ENCODE results near the gene FAM241B. TPM values are rescaled to one million over a fixed set of nuclear protein-coding genes. Genes with fewer than 3 reads are reported as not detected.

The FAM241B gene
- total RNA-seq, 1 experiment from 2014 or later, result 13.7 TPM

GRCh38 chr10:69682955-69683474 lies 53.0 kb downstream of the FAM241B start:
- no peaks in the 10 kb centered on the region for H3K9me3 ChIP-seq (ENCODE audit: control insufficient read depth, low read depth, low read length)
- no peaks in the 10 kb centered on the region for H4K20me1 ChIP-seq (ENCODE audit: control insufficient read depth, insufficient read depth, insufficient read length)
- peaks cover 19% of the 10 kb centered on the region for H3K27me3 Mint-ChIP-seq (ENCODE audit: low read depth)
- H3K4me2 ChIP-seq (ENCODE audit: insufficient read depth, insufficient read length, low read length), result no peak overlapping the region
- no peak overlapping the region for H2BK12ac ChIP-seq (ENCODE audit: insufficient read length, low read depth, low read length)
- H4K5ac ChIP-seq (ENCODE audit: insufficient read length, low read depth, low read length), result no peak overlapping the region
- H3K36me3 Mint-ChIP-seq (ENCODE audit: insufficient read depth in 1 of 3, low read depth in 3 of 3), result no peaks in the 10 kb centered on the region
- H3K79me1 ChIP-seq (ENCODE audit: insufficient read depth, low read depth, low read length, poor library complexity, severe bottlenecking), result no peaks in the 10 kb centered on the region
- no peak overlapping the region for H3K9ac ChIP-seq (ENCODE audit: extremely low read depth, insufficient read length, low read length)
- H2BK120ac ChIP-seq (ENCODE audit: low read depth, low read length, poor library complexity, severe bottlenecking), result no peak overlapping the region
- no peak overlapping the region; a peak in 1 of 7 replicates for H3K27ac Mint-ChIP-seq
- no peak overlapping the region for H3K14ac ChIP-seq (ENCODE audit: insufficient read depth, low read length)
- H3K27me3 ChIP-seq (ENCODE audit: insufficient read depth, low read length), result no peaks in the 10 kb centered on the region
- no peak overlapping the region for H2AK5ac ChIP-seq (ENCODE audit: insufficient read length, low read length)
- no peak overlapping the region for H2BK15ac ChIP-seq (ENCODE audit: low read depth, low read length)
- DNase-seq, result no peak
- no peak overlapping the region for H2BK5ac ChIP-seq (ENCODE audit: insufficient read length, low read length)
- TF ChIP-seq, protein P1, sequence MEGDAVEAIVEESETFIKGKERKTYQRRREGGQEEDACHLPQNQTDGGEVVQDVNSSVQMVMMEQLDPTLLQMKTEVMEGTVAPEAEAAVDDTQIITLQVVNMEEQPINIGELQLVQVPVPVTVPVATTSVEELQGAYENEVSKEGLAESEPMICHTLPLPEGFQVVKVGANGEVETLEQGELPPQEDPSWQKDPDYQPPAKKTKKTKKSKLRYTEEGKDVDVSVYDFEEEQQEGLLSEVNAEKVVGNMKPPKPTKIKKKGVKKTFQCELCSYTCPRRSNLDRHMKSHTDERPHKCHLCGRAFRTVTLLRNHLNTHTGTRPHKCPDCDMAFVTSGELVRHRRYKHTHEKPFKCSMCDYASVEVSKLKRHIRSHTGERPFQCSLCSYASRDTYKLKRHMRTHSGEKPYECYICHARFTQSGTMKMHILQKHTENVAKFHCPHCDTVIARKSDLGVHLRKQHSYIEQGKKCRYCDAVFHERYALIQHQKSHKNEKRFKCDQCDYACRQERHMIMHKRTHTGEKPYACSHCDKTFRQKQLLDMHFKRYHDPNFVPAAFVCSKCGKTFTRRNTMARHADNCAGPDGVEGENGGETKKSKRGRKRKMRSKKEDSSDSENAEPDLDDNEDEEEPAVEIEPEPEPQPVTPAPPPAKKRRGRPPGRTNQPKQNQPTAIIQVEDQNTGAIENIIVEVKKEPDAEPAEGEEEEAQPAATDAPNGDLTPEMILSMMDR (conservative IDR thresholded peaks at IDR 0.05), result no peak
- no peak overlapping the region for H3K23ac ChIP-seq (ENCODE audit: insufficient read length, low read depth, low read length)
- H3K4me1 Mint-ChIP-seq, result peaks cover 31 to 35% of the 10 kb centered on the region in 2 experiments
- no peak overlapping the region for H2AFZ ChIP-seq (ENCODE audit: low read length)
- H3K4me1 ChIP-seq (ENCODE audit: insufficient read depth, low read length), result peaks cover 3% of the 10 kb centered on the region; the same call in 1 of the 2 replicates
- H3K56ac ChIP-seq (ENCODE audit: insufficient read length, low read depth, low read length), result no peak overlapping the region
- H3K4ac ChIP-seq (ENCODE audit: low read depth, low read length), result no peak overlapping the region
- no peak overlapping the region for H4K8ac ChIP-seq (replicated peaks; ENCODE audit: insufficient read length, low read depth, low read length)
- no peak overlapping the region for H2BK20ac ChIP-seq (ENCODE audit: low read depth, low read length, poor library complexity, severe bottlenecking)
- H3K27ac ChIP-seq (ENCODE audit: insufficient read length, low read depth, low read length), result no peak overlapping the region
- no peak overlapping the region for H3T11ph ChIP-seq (ENCODE audit: low read length)
- H3K23me2 ChIP-seq (ENCODE audit: insufficient read length, low read depth, low read length, poor library complexity, severe bottlenecking), result no peaks in the 10 kb centered on the region
- no peaks in the 10 kb centered on the region for H3K79me2 ChIP-seq (ENCODE audit: insufficient read depth, low read length)
- no peaks in the 10 kb centered on the region for H3K9me3 Mint-ChIP-seq
- no peak overlapping the region for H4K91ac ChIP-seq (ENCODE audit: insufficient read length, low read depth, low read length)
- H3K18ac ChIP-seq (ENCODE audit: insufficient read length, low read depth, low read length), result no peak overlapping the region
- H3K4me3 Mint-ChIP-seq, result no peak overlapping the region

Other genes starting within 250 kb of the FAM241B start
- gene TACR2, start 213.3 kb upstream of the FAM241B start, total RNA-seq (2021), result not detected in 2 replicates
- gene TSPAN15, start 178.8 kb upstream of the FAM241B start, total RNA-seq (2021), result 7.7 and 7.8 TPM in 2 replicates
- gene NEUROG3, start 56.8 kb upstream of the FAM241B start, total RNA-seq (2021), result not detected in 2 replicates
- gene COL13A1, start 171.7 kb downstream of the FAM241B start, total RNA-seq (2021), result 3.1 and 3.6 TPM in 2 replicates

Measured in H9 (cell line).